ENCODE results near the gene PRICKLE2. TPM values are rescaled to one million over a fixed set of nuclear protein-coding genes. Genes with fewer than 3 reads are reported as not detected.

The PRICKLE2 gene
- total and polyA plus RNA-seq, 2 experiments from 2014 or later = 8.5 to 30.3 TPM

- no peak overlapping the region for H2AFZ ChIP-seq
- no peaks in the 10 kb centered on the region for H3K36me3 ChIP-seq (replicated peaks; ENCODE audit: insufficient read depth, low read depth)
- 93% methylated on average over 2 of the region's 2 CpGs for WGBS (ENCODE audit: low lambda C conversion rate, missing lambda C conversion rate)
- no peaks in the 10 kb centered on the region for H3K79me2 ChIP-seq
- no peak overlapping the region for H3K4me3 ChIP-seq
- peaks cover 6% of the 10 kb centered on the region for H3K4me1 ChIP-seq (ENCODE audit: insufficient read depth)
- H3K4me2 ChIP-seq = no peak overlapping the region
- TF ChIP-seq CTCF (IDR thresholded peaks at IDR 0.05; ENCODE audit: poor library complexity) = no peak
- TF ChIP-seq EZH2 (IDR thresholded peaks at IDR 0.05; ENCODE audit: borderline replicate concordance) = no peak
- no peak for TF ChIP-seq EZH2phosphoT487 (IDR thresholded peaks at IDR 0.05; ENCODE audit: low read depth, severe bottlenecking, unreplicated experiment)
- H3K27ac ChIP-seq = no peak overlapping the region
- no peaks in the 10 kb centered on the region for H3K9me2 ChIP-seq (replicated peaks; ENCODE audit: insufficient read depth)
- H3K9me3 ChIP-seq (ENCODE audit: low read depth) = no peaks in the 10 kb centered on the region
- no peaks in the 10 kb centered on the region for H3K27me3 ChIP-seq
- H4K20me1 ChIP-seq (ENCODE audit: insufficient read depth, poor library complexity, severe bottlenecking) = no peaks in the 10 kb centered on the region
- DNase-seq (ENCODE audit: low spot score) = no peak
Measured at GRCh38 chr3:64072126-64072525, 153.1 kb downstream of the PRICKLE2 start.

DNA sequence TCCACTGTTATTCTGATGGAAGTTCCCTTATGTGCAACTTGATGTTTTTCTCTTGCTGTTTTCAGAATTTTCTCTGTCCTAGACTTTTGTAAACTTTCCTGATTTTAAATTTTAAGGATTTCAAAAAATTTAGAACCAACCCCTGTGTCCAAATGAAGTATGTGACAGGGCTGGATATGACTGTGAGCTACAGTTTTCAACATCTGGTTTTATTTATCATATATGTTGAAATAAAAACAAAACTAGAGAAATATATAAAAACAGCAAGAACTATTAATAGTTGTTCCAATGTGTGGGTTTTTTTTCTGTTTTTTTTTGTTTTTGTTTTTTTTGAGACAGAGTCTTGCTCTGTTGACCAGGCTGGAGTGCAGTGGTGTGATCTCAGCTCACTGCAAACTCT is 154.6 kb downstream of the PRICKLE2 start:
- Histone ChIP-seq H3K36me3 (replicated peaks; ENCODE audit: insufficient read depth, low read depth) (no peaks in the 10 kb centered on the region), H2AFZ (no peak overlapping the region), H3K9me2 (replicated peaks; ENCODE audit: insufficient read depth) (no peaks in the 10 kb centered on the region), H3K4me1 (ENCODE audit: insufficient read depth) (peaks cover 6% of the 10 kb centered on the region), H3K4me3 (no peak overlapping the region), H3K27ac (no peak overlapping the region), H4K20me1 (ENCODE audit: insufficient read depth, poor library complexity, severe bottlenecking) (no peaks in the 10 kb centered on the region), H3K27me3 (no peaks in the 10 kb centered on the region), H3K79me2 (no peaks in the 10 kb centered on the region), H3K9me3 (ENCODE audit: low read depth) (no peaks in the 10 kb centered on the region), H3K4me2 (no peak overlapping the region)
- TF ChIP-seq EZH2phosphoT487 (IDR thresholded peaks at IDR 0.05; ENCODE audit: low read depth, severe bottlenecking, unreplicated experiment) (no peak), EZH2 (IDR thresholded peaks at IDR 0.05; ENCODE audit: borderline replicate concordance) (no peak), CTCF (IDR thresholded peaks at IDR 0.05; ENCODE audit: poor library complexity) (no peak)
- DNase-seq (ENCODE audit: low spot score) = no peak

DNA sequence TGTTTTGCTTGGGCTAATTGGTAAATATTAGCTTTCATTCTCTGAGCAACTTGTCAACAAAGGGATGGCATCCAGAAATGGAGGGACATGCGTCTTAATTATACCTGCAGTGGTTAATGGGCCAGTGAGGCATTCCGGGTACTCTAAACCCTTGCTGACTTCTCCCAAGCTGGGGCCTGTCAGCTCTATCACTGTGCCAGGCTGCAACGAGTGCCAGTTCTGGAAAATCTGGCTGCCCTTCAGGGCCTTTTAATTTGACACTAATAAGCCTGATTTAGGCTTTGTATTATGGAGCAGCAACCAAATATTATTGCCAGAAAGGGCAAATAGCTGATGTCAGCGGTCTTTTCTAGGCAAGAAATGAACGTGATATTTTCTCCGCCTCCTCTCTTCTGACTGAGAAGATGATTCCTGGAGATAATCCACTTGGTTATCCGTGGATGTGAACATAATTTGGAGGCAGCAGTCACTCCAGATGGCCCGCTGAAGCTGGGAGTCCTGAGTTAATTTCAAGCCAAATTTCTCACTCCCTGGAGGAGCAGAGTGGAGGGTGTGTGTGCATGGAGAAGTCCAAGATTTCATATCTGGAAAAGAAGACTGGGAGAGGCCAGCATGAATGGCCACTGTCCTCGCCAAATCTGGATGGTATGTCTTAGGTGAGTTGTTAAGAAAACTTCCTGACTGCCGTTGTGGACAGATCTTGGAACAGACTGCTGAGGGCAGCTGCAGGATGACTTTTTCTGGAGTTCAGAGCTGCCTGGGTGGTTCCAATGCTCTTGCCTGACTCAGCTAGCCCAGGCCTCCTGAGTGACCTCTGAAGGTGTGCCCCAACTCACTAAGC is 157.5 kb downstream of the PRICKLE2 start:
- Histone ChIP-seq H2AFZ (no peak overlapping the region), H3K27me3 (no peaks in the 10 kb centered on the region), H3K27ac (no peak overlapping the region)

More for the DNA sequence above, 157.5 kb downstream of the PRICKLE2 start:
- Histone ChIP-seq H3K36me3 (replicated peaks; ENCODE audit: insufficient read depth, low read depth) (no peaks in the 10 kb centered on the region), H3K4me2 (no peak overlapping the region), H3K79me2 (no peaks in the 10 kb centered on the region), H4K20me1 (ENCODE audit: insufficient read depth, poor library complexity, severe bottlenecking) (no peaks in the 10 kb centered on the region), H3K9me2 (replicated peaks; ENCODE audit: insufficient read depth) (no peaks in the 10 kb centered on the region), H3K4me1 (ENCODE audit: insufficient read depth) (no peaks in the 10 kb centered on the region), H3K9me3 (ENCODE audit: low read depth) (no peaks in the 10 kb centered on the region), H3K4me3 (no peak overlapping the region)
- WGBS (ENCODE audit: low lambda C conversion rate, missing lambda C conversion rate) = 76% methylated on average over 10 of the region's 10 CpGs
- DNase-seq (ENCODE audit: low spot score) = no peak
- TF ChIP-seq EZH2 (IDR thresholded peaks at IDR 0.05; ENCODE audit: borderline replicate concordance) = no peak
- no peak for TF ChIP-seq CTCF (IDR thresholded peaks at IDR 0.05; ENCODE audit: poor library complexity)
- TF ChIP-seq EZH2phosphoT487 (IDR thresholded peaks at IDR 0.05; ENCODE audit: low read depth, severe bottlenecking, unreplicated experiment) = no peak

Measured in hepatocyte (in vitro differentiated cells).